AG10803 (cell line): Measurements from ENCODE around the gene CLEC9A.

ENCODE experiments used
- DNase-seq: peaks from one replicate; pipeline ENCODE4 v3.0.0; 2010; ENCODE audit warnings: low read depth
- H3K4me3 ChIP-seq: 2 replicates; pipeline ENCODE4 v1.5.1; 2011; ENCODE audit warnings: mild to moderate bottlenecking, low read length, control low read depth
- TF ChIP-seq, protein P1 (sequence below): conservative IDR thresholded peaks from 2 replicates; pipeline ENCODE4 v1.5.1; 2011; ENCODE audit warnings: mild to moderate bottlenecking, low read length, control low read depth, inconsistent platforms

The CLEC9A gene

DNA sequence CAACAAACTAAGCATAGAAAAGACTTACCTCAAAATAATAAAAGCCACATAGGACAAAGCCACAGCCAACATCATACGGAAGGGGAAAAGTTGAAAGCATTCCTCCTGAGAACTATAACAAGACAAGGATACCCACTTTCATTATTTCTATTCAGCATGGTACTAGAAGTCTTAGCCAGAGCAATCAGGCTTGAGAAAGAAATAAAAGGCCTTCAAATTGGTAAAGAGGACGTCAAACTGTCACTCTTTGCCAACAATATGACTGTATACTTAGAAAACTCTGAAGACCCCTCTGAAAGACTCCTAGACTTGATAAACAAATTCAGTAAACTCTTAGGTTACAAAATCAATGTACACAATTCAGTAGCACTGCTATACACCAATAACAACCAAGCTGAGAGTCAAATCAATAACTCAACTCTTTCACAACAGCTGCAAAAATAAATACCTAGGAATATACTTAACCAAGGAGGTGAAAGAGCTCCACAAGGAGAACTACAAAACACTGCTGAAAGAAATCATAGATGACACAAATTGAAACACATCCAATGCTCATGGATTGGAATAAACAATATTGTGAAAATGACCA, 79.9 kb downstream of the CLEC9A start:
- no peak overlapping the region for H3K4me3 ChIP-seq
- no peak for DNase-seq
- TF ChIP-seq, protein P1, sequence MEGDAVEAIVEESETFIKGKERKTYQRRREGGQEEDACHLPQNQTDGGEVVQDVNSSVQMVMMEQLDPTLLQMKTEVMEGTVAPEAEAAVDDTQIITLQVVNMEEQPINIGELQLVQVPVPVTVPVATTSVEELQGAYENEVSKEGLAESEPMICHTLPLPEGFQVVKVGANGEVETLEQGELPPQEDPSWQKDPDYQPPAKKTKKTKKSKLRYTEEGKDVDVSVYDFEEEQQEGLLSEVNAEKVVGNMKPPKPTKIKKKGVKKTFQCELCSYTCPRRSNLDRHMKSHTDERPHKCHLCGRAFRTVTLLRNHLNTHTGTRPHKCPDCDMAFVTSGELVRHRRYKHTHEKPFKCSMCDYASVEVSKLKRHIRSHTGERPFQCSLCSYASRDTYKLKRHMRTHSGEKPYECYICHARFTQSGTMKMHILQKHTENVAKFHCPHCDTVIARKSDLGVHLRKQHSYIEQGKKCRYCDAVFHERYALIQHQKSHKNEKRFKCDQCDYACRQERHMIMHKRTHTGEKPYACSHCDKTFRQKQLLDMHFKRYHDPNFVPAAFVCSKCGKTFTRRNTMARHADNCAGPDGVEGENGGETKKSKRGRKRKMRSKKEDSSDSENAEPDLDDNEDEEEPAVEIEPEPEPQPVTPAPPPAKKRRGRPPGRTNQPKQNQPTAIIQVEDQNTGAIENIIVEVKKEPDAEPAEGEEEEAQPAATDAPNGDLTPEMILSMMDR: no peak

DNA sequence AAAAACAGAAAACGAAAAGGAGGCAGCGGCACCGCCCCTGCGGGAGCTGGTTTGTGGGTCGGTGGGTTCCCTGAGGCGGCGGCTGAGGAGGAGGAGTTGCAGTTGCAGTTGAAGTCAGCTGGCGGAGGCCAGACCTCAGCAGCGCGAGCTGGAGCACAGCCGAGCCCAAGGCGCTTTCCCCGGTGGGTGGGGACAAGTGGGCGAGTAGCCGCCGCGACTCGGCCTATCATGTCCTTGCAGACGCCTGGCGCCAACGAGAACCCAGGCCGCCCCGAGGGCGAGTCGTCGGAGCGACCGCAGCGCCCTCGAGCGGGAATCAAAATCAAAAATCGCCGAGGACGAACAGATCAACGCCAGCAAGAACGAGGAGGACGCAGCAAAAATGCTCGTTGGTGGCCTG, 81.0 kb downstream of the CLEC9A start:
- H3K4me3 ChIP-seq: no peak overlapping the region
- TF ChIP-seq, protein P1: no peak
- DNase-seq: no peak

DNA sequence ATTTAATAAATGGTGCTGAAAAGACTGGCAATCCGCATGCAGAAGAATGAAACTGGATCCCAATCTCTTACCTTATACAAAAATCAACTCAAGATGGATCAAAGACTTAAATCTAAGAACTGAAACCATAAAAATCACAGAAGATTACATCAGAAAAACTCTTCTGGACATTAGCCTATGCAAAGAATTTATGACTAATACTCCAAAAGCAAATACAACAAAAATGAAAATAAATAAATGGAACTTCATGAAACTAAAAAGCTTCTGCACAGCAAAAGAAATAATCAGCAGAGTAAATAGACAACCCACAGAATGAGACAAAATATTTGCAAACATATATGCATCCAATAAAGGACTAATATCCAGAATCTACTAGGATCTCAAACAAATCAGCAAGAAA, 82.6 kb downstream of the CLEC9A start:
- peak; percentile 9 for DNase-seq
- TF ChIP-seq, protein P1: no peak

DNA sequence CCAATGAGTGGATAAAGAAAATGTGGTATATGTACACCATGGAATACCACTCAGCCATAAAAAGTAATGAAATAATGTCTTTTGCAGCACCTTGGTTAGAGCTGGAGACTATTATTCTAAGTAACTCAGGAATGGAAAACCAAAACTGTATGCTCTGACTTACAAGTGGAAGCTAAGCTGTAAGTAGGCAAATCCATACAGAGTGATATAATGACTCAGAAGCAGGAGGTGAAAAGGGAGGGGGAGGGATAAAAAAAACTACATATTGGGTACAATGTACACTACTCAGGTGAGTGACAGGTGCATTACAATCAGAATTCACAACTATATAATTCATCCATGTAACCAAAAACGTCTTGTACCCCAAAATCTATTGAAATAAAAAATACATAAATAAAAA, 83.4 kb downstream of the CLEC9A start:
- H3K4me3 ChIP-seq: no peak overlapping the region
- TF ChIP-seq, protein P1: no peak
- DNase-seq: no peak

More for the DNA sequence above, 82.6 kb downstream of the CLEC9A start:
- H3K4me3 ChIP-seq: no peak overlapping the region

DNA sequence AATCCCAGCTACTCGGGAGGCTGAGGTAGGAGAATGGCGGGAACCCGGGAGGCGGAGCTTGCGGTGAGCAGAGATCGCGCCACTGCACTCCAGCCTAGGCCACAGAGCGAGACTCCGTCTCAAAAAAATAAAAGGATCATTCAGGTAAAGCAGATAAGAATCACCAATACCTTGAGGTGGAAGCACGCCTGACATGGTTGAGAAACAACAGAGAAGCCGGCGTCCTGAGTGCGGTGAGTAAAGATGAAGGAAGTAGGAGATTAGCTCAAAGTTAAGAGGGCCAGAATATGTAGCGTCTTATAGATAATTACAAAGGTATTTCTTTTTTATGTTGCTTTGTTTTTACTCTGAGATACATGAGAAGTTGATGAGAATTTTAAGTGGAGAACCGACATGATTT, 84.8 kb downstream of the CLEC9A start:
- TF ChIP-seq, protein P1: no peak
- DNase-seq: no peak
- H3K4me3 ChIP-seq: no peak overlapping the region
